ENCODE measurements around the gene RBM25.

The RBM25 gene

GRCh38 chr14:73058922-73059673 is 764 bp downstream of the RBM25 start:
- TF ChIP-seq CTCF (IDR thresholded peaks at IDR 0.05; ENCODE audit: extremely low read depth, missing control alignments) = no peak
- peak; percentile 58 for DNase-seq (ENCODE audit: low spot score)

GRCh38 chr14:73069585-73069984 is 11.3 kb downstream of the RBM25 start:
- no peak for DNase-seq (ENCODE audit: low spot score)
- no peak for TF ChIP-seq CTCF (IDR thresholded peaks at IDR 0.05; ENCODE audit: extremely low read depth, missing control alignments)

- DNase-seq (ENCODE audit: low spot score) = no peak
- no peak for TF ChIP-seq CTCF (IDR thresholded peaks at IDR 0.05; ENCODE audit: extremely low read depth, missing control alignments)
Measured at GRCh38 chr14:73091044-73091443, 32.7 kb downstream of the RBM25 start.

- no peak for TF ChIP-seq CTCF (IDR thresholded peaks at IDR 0.05; ENCODE audit: extremely low read depth, missing control alignments)
- DNase-seq (ENCODE audit: low spot score) = no peak
Measured at GRCh38 chr14:73097421-73097820, 39.1 kb downstream of the RBM25 start.

- no peak for DNase-seq (ENCODE audit: low spot score)
- no peak for TF ChIP-seq CTCF (IDR thresholded peaks at IDR 0.05; ENCODE audit: extremely low read depth, missing control alignments)
Measured at GRCh38 chr14:73100334-73100733, 42.0 kb downstream of the RBM25 start.

GRCh38 chr14:73102806-73103497 is 44.6 kb downstream of the RBM25 start:
- DNase-seq (ENCODE audit: low spot score) = no peak
- TF ChIP-seq CTCF (IDR thresholded peaks at IDR 0.05; ENCODE audit: extremely low read depth, missing control alignments) = no peak

- TF ChIP-seq CTCF (IDR thresholded peaks at IDR 0.05; ENCODE audit: extremely low read depth, missing control alignments) = no peak
- no peak for DNase-seq (ENCODE audit: low spot score)
Measured at GRCh38 chr14:73105050-73105449, 46.7 kb downstream of the RBM25 start.

Measured in GM20000 (cell line).